Adrenal gland (tissue), 19 donors: ENCODE measurements around the gene THBD. TPM values are rescaled to one million over a fixed set of nuclear protein-coding genes. Genes with fewer than 3 reads are reported as not detected.
A peak's percentile ranks its signal among the peaks of the same experiment; 100 is the strongest.

ENCODE experiments used
- DNase-seq, 7 donors: peaks; one replicate each; pipeline ENCODE4 v3.0.0-alpha.2; 2019 to 2020
- H3K27ac ChIP-seq, 5 donors: fragments of 200-600 bp; sonication (generic) in 4 of 5; 1 replicate in 3 of 5; 2 replicates in 2 of 5; pipeline versions ENCODE4 v1.5.1 to v1.8.0; 2016 to 2020; ENCODE audit warnings: mild to moderate bottlenecking in 1 of 5
- H3K27me3 ChIP-seq: fragments of 200-600 bp; 2 replicates; pipeline ENCODE4 v1.8.0; 2021
- H3K36me3 ChIP-seq, 2 donors: fragments of 200-600 bp; replicated peaks in 1 of 2; 1 replicate in 1 of 2; 2 replicates in 1 of 2; pipeline versions ENCODE4 v1.5.1 to v1.8.0; 2018 to 2022
- H3K4me1 ChIP-seq, 2 donors: fragments of 200-600 bp; replicated peaks in 1 of 2; 1 replicate in 1 of 2; 2 replicates in 1 of 2; pipeline versions ENCODE4 v1.5.1 to v1.8.0; 2018 to 2021
- H3K4me3 ChIP-seq, 4 donors: fragments of 200-600 bp; sonication (generic) in 3 of 4; one replicate each; pipeline ENCODE4 v1.5.1; 2016 to 2018
- H3K9me3 ChIP-seq, 3 donors: fragments of 200-600 bp; sonication (generic) in 1 of 3; replicated peaks in 1 of 3; 1 replicate in 2 of 3; 2 replicates in 1 of 3; pipeline versions ENCODE4 v1.5.1 to v1.8.0; 2016 to 2021
- CTCF ChIP-seq, 6 experiments: fragments of 450-650 bp in 4 of 6; fragments of 200-600 bp in 2 of 6; sonication (generic) in 1 of 6; IDR thresholded peaks; 1 replicate in 5 of 6; 2 replicates in 1 of 6; pipeline versions ENCODE4 v1.5.1 to v1.8.0; 2016 to 2021; ENCODE audit warnings: antibody characterized with exemption in 6 of 6, mild to moderate bottlenecking in 2 of 6, moderate library complexity in 1 of 6
- POLR2A ChIP-seq, 2 donors: fragments of 450-650 bp; IDR thresholded peaks; one replicate each; pipeline ENCODE4 v1.6.1; 2017; ENCODE audit warnings: antibody characterized with exemption in 2 of 2, mild to moderate bottlenecking in 2 of 2, moderate library complexity in 1 of 2
- WGBS, 4 donors: extraction: QIAGEN DNeasy Blood & Tissue Kit in 2 of 4; methylation state at CpG; one replicate each; pipeline versions ENCODE4 v1.1.5 to v1.1.7; 2013 to 2017; 5-methylcytosine and 5-hydroxymethylcytosine counted together
- intact Hi-C, 2 donors: fragments of 100-400 bp; cut with DNase I; formaldehyde crosslinking; loops; one replicate each; pipeline versions ENCODE4 v1.14.1 to v1.15.0; 2022 to 2023
- long read RNA-seq, 10 donors: library from polyadenylated mRNA in 3 of 10; unstranded in 2 of 10; stranded (forward) in 1 of 10; transcript quantifications; one replicate each; pipeline ENCODE4 v2.0.0 and lab custom pipeline, GENCODE V29; 2021 to 2026
- polyA plus RNA-seq, 3 donors: library from polyadenylated mRNA; stranded (reverse); fragments of 200-250 nt in 2 of 3; fragments of 350-450 nt in 1 of 3; fragmentation: Illumina TruSeq in 1 of 3; extraction: RNeasy Lipid Tissue Mini Kit (QIAGEN cat#74804) in 1 of 3; gene quantifications; one replicate each; pipeline ENCODE4 v1.2.3, GENCODE V29; 2013 to 2014
- total RNA-seq, 9 donors: library from RNA; depleted of rRNA in 4 of 9; stranded (reverse); fragments of >200 nt in 4 of 9; fragments of 120-200 nt in 1 of 9; fragmentation: NEBNext Ultra II Directional in 1 of 9; extraction: Animal tissue kit (Norgen Biotek cat#: 25700) in 1 of 9; gene quantifications; one replicate each; pipeline versions ENCODE4 v1.1.0 to v1.2.4, GENCODE V29; 2013 to 2023
- donor health status: healthy with polysubstance abuse.
- donor health status: Bipolar disorder and iron deficiency.
- donor health status: DM: yes; HTN: yes; CAD: no.
- donor health status: DM: no; HTN: no; CAD: no.
- donor health status: DM: no; HTN: no; CAD: no.
- donor health status: DM: yes; HTN: yes; CAD: no.

Gene THBD
- total RNA-seq (10 to 100 TPM in 8 of 9 donors, 1 to 10 TPM in 1; 1.2 to 58.0 (median 21.0) TPM), polyA plus RNA-seq (10 to 100 TPM in 1 of 3 donors, 1 to 10 TPM in 2; 3.4 to 16.3 (median 8.5) TPM)
- long read RNA-seq, donor 1, result 0 reads
- long read RNA-seq, donor 2, full-length matches to known transcripts, result 3 of 3 reads
- long read RNA-seq, donor 2, partial matches to known transcripts, result 0 of 3 reads
- long read RNA-seq, donor 2, other reads (novel, unspliced or antisense), result 0 of 3 reads
- long read RNA-seq, donor 3, result 0 reads
- long read RNA-seq, donor 4, full-length matches to known transcripts, result 10 of 10 reads
- long read RNA-seq, donor 4, partial matches to known transcripts, result 0 of 10 reads
- long read RNA-seq, donor 4, other reads (novel, unspliced or antisense), result 0 of 10 reads
- long read RNA-seq, donor 5, full-length matches to known transcripts, result 58 of 59 reads
- long read RNA-seq, donor 5, partial matches to known transcripts, result 0 of 59 reads
- long read RNA-seq, donor 5, other reads (novel, unspliced or antisense), result 1 of 59 reads
- long read RNA-seq, donor 6, full-length matches to known transcripts, result 4 of 4 reads
- long read RNA-seq, donor 6, partial matches to known transcripts, result 0 of 4 reads
- long read RNA-seq, donor 6, other reads (novel, unspliced or antisense), result 0 of 4 reads
- long read RNA-seq, donor 7, full-length matches to known transcripts, result 3 of 3 reads
- long read RNA-seq, donor 7, partial matches to known transcripts, result 0 of 3 reads
- long read RNA-seq, donor 7, other reads (novel, unspliced or antisense), result 0 of 3 reads
- long read RNA-seq, donor 8, full-length matches to known transcripts, result 4 of 4 reads
- long read RNA-seq, donor 8, partial matches to known transcripts, result 0 of 4 reads
- long read RNA-seq, donor 8, other reads (novel, unspliced or antisense), result 0 of 4 reads
- long read RNA-seq, donor 9, full-length matches to known transcripts, result 2 of 2 reads
- long read RNA-seq, donor 9, partial matches to known transcripts, result 0 of 2 reads
- long read RNA-seq, donor 9, other reads (novel, unspliced or antisense), result 0 of 2 reads
- long read RNA-seq, donor 10, full-length matches to known transcripts, result 2 of 2 reads
- long read RNA-seq, donor 10, partial matches to known transcripts, result 0 of 2 reads
- long read RNA-seq, donor 10, other reads (novel, unspliced or antisense), result 0 of 2 reads

GRCh38 chr20:23049201-23050075, at the start of gene THBD:
Gene THBD (minus strand): TSS chr20:23049672. CDS start chr20:23049504, 168 bp downstream.
- Histone ChIP-seq H3K4me3 (peak within 1 kb of the TSS in 2 of 4 donors; percentile 28 to 56), H3K27ac (peak within 1 kb of the TSS in 4 of 5 donors; percentile 38 to 86 (median 62)), H3K9me3 (no peaks in the 10 kb centered on the region), H3K4me1 (peaks cover 24 to 55% of the 10 kb centered on the region in 2 donors), H3K27me3 (peaks cover 17% of the 10 kb centered on the region), H3K36me3 (no peaks in the 10 kb centered on the region)
- DNase-seq, result peak; percentile 56 to 82 (median 73)
- intact Hi-C loops, result loop anchor here (10.0 kb wide), 2 partner anchors 185 to 355 kb away; no protein-coding TSS in a partner anchor
- WGBS, 4 donors, result 0 to 1% (median 1%) methylated on average over 20 to 79 of the region's 79 CpGs
- TF ChIP-seq POLR2A (IDR thresholded peaks at IDR 0.05), result peak; percentile 71 to 72
- TF ChIP-seq CTCF (IDR thresholded peaks at IDR 0.05), result no peak

GRCh38 chr20:23097636-23098580, 48.4 kb upstream of the THBD start:
- 77 to 85% (median 81%) methylated on average over 15 to 16 of the region's 16 CpGs for WGBS, 4 donors
- no peaks in the 10 kb centered on the region for H3K4me1 ChIP-seq
- H3K36me3 ChIP-seq, result no peaks in the 10 kb centered on the region
- no peaks in the 10 kb centered on the region for H3K27me3 ChIP-seq
- intact Hi-C loops, result no loop called here
- no peak for TF ChIP-seq CTCF (IDR thresholded peaks at IDR 0.05)
- TF ChIP-seq POLR2A (IDR thresholded peaks at IDR 0.05), result no peak
- H3K27ac ChIP-seq, result no peak overlapping the region
- no peak overlapping the region for H3K4me3 ChIP-seq
- H3K9me3 ChIP-seq, result no peaks in the 10 kb centered on the region
- DNase-seq, result no peak

GRCh38 chr20:23096986-23097520, 47.6 kb upstream of the THBD start:
- DNase-seq, result peak in 1 of 7 donors; percentile 30
- TF ChIP-seq POLR2A (IDR thresholded peaks at IDR 0.05), result no peak
- no peak for TF ChIP-seq CTCF (IDR thresholded peaks at IDR 0.05)
- peaks cover 0 to 7% of the 10 kb centered on the region in 2 donors for H3K4me1 ChIP-seq

More at GRCh38 chr20:23096986-23097520, 47.6 kb upstream of the THBD start:
- Histone ChIP-seq H3K4me3 (no peak overlapping the region), H3K27ac (no peak overlapping the region), H3K36me3 (no peaks in the 10 kb centered on the region), H3K27me3 (no peaks in the 10 kb centered on the region), H3K9me3 (no peaks in the 10 kb centered on the region)
- intact Hi-C loops, result no loop called here
- WGBS, 4 donors, result 70 to 90% (median 82%) methylated on average over 8 to 11 of the region's 11 CpGs
